HG03025 (cell line): ENCODE data around the gene C17orf50.

Experiments
- ATAC-seq: cut with Tn5 transposase; IDR thresholded peaks from one replicate; pipeline ENCODE4 v1.9.1; 2021; ENCODE audit warnings: mild to moderate bottlenecking, moderate library complexity; ENCODE audit not compliant: unreplicated experiment, low FRiP score

Gene C17orf50

DNA sequence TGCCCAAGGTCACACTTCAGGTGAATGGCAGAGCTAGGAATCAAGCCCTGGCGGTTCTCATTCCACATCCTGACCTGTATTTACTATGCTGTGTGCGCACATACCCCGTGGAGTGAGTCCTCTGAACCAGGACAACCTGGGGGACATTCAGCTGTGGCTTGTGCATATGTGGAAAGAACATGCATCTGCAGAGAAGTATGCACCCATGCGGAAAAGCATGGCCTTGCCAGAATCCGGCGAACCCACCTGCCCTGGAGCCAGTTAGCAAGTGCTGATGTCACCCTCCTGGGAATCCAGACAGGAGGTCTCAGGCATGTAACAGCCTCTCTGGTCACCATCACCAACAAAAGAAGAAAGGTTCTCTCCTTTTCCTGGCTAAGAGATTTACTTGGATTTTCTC, 27.3 kb upstream of the C17orf50 start:
- ATAC-seq = no peak

DNA sequence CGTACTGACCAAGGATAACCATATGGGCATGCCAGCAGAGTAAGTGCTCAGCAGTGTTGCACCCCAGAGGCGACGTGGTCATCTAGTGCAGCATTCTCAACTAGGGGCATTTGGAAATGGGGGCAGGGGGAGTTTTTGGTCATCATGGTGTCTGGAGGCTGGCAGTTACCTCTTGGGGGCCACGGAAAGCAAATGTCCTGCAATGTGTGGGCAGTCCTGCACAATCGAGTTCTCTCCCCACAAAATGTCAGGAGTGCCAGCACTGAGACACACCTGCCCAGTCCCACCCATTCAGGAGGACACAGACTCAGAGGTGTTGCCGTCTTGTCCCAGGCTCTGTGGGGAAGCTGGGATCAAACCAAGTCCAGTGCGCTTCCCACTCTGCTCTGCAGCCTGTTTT, 26.3 kb upstream of the C17orf50 start:
- ATAC-seq = no peak

- ATAC-seq = no peak
Measured at GRCh38 chr17:35735036-35735805, 25.5 kb upstream of the C17orf50 start.

GRCh38 chr17:35736236-35736635, 24.5 kb upstream of the C17orf50 start:
- no peak for ATAC-seq

GRCh38 chr17:35738519-35739133, 22.1 kb upstream of the C17orf50 start:
- ATAC-seq = no peak

DNA sequence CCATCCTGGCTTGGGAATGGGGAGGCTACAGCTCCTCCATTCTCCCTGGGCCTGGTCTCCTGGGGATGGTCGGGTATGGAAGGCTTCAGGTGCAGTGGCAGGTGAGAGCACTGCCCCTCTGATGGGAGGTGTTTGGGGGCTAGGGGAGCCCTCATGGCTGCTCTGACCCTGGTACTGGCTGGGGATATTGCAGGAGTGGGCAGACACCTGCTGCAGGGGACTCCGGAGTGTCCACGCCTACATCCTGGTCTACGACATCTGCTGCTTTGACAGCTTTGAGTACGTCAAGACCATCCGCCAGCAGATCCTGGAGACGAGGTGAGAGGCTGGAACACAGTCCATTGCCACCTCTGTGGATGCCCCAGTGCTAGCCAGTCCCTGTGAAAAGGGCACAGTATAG, 20.5 kb upstream of the C17orf50 start:
- no peak for ATAC-seq

DNA sequence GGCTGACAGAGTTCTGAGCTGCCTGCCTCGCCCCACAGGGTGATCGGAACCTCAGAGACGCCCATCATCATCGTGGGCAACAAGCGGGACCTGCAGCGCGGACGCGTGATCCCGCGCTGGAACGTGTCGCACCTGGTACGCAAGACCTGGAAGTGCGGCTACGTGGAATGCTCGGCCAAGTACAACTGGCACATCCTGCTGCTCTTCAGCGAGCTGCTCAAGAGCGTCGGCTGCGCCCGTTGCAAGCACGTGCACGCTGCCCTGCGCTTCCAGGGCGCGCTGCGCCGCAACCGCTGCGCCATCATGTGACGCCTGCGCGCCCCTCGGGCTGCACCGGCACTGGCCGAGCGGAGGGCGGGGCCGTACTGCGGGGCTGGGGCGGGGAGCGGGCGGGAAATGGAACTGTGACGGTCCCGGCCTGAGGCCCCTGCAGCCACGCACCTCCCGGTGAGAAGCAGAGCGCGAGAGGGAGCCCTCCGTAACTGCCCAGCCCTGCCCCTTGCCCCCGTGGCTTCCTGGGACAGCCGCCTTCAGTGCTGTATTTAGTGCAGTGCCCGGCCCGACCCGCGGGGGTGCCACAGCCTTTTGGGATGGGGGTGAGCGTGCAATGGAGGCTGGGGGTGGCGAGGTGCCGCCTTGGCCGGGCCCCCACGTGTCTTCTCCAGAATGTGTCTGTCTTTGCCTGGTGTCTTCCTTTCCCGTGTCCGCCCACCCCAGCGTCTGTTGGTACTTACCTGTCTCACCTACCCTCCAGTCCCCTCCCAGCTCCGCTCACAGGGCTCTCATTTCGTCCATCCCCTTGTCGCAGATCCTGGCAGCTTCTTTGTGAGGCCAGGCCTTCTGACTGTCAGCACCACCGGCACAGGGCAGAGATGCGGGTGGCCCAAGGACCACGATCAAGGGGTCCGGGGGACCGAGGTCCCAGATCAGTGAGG, 19.4 kb upstream of the C17orf50 start:
- no peak for ATAC-seq

GRCh38 chr17:35742496-35742895, 18.2 kb upstream of the C17orf50 start:
- ATAC-seq = no peak

GRCh38 chr17:35742896-35743477, 17.7 kb upstream of the C17orf50 start:
- ATAC-seq = no peak

DNA sequence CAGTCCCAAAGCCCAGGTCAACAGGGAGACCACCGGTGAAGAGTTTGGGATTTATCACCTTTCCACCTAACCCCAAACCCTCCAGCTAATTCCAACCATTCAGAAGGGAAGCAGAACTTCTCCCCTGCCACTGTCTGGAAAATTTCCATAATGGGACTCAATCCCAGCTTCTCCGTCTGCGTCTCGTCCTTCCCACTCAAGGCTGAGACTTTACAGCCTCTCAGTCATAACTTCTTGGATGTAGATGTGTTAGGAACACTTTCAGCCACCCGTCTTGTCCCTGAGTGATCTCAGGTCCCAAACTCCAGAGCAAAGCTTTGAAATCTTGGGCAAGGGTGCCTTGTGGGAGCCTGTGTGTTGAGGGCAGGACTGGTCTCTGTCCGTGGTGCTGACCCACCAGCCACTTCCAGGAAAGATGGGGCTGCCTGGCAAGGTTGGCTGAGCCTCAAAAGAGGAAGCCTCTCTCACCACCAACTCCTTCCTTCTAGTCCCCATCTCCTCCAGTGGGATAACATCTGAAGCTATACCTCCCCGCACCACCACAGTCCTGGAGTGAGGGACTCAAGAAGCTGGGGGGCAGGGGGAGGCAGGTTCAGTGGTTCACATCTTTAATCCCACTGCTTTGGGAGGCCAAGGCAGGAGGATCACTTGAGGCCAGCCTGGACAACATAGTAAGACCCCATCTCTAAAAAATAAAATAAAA, 16.9 kb upstream of the C17orf50 start:
- no peak for ATAC-seq

DNA sequence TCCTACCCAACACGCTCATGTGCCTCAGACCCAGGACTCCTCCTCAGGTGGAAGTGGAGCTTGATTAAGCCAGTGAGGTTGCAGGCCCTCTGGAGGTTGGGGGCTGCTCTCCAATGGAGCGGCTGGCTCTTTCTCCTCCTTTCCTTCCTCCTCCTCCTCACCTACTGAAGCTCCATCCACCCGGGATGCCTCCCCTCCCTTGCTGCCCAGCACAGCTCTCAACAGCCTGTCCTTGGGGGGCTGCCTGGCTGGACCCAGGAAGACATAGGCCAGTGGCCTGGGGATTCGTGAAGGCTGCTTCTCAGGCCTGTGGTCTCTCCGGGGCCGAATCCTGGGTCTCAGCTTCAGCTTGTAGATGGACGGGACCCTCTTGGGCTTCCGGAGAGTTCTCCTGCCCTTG, 15.9 kb upstream of the C17orf50 start:
- no peak for ATAC-seq

GRCh38 chr17:35745246-35745645, 15.4 kb upstream of the C17orf50 start:
- no peak for ATAC-seq

DNA sequence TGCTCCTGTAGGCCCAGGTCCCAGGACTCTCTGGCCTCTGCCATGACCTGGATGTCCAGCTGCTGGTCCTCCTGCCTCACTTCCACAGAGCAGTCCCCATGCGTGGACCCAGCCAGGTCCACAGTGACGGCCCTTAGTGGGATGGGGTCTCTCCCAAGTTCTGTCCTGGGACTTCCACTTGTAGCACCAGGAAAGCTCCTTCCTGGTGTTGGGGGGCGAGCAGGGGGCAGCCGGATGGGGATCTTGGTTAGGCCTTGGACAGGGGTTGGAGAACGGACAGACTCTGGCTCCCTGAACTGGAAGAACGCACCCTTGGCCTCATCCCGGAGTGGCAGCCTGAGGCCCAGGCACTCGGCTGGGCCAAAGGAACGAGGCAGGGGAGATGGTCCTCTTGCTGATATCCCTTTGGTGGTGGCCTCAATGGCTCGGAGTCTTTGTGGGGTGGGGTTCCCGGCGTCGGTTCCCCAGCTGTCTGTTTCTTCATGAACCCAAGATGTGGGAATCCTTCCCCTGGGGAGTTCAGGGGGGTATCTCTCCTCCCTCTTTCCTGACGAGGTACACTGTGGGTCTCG, 14.9 kb upstream of the C17orf50 start:
- no peak for ATAC-seq

- ATAC-seq = no peak
Measured at GRCh38 chr17:35747540-35748017, 13.1 kb upstream of the C17orf50 start.

- ATAC-seq = no peak
Measured at GRCh38 chr17:35748341-35748841, 12.3 kb upstream of the C17orf50 start.

DNA sequence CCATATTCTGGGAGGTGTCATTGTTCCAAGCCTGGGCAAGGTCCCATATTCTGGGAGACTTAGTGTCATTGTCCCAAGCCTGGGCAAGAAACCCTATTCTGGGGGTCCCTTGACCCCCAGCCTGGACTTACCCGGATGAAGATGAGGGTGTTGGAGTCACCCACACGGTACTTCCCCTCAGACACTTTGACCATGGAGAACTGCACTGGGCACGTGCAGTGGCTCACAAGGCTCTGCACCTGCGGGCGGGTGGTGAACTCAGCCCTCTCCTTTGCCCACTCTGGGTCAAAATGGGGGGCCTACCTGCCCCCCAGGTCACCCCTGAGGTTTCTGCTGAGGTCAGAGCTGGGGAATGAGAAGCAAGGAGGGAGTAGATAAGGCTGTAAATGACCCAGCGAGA, 11.7 kb upstream of the C17orf50 start:
- no peak for ATAC-seq

DNA sequence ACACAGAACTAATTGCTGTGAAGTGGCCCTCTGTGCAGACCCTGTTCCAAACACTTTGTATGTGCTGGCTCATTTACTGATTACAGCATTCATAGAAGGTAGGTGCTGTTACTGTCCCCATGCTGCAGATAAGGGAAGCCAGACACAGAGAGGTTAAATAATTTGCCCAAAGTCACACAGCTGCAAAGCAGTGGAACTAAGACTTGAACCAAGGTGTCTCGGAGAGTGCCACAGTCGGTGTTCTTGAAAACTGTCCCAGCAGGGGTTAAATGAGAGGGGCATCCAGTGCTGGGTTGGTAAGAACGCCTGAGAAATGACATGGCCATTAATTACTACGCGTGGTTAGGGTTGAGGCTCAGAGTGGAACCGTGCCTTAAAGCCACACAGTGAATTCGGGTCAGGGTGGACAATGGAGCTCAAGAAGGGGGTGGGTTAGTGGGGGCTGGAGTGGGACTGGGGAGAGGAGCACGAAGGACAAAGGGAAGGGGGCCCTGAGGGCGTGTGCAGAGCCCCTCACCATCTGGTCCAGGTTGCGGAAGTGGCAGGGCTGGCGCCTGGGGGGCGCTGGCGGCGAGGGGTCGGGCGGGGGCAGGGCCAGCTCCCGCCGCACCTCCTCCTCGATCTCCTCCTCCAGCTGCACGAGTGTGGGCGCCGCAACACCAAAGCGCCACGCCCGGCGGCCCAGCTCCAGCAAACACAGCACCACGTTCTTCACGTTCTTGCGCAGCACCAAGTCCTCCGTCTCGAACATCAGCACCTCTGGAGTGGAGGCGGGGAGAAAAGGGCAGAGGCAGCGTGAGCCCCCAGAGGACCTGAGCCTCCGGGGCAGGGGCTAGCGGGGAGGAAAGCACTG, 10.9 kb upstream of the C17orf50 start:
- no peak for ATAC-seq

GRCh38 chr17:35750526-35751395, 9.9 kb upstream of the C17orf50 start:
- no peak for ATAC-seq
